DOHH2 (cell line): ENCODE results near the gene MRPS18A.

Experiments used
- H3F3A ChIP-seq: fragments of 200-600 bp; sonication (generic), shearing (Covaris generic); 2 replicates; pipeline ENCODE4 v1.6.0; 2016; ENCODE audit warnings: antibody characterized with exemption, mild to moderate bottlenecking; ENCODE audit not compliant: control insufficient read depth, insufficient read depth
- H3K27ac ChIP-seq: fragments of 200-600 bp; sonication (generic); 2 replicates; pipeline ENCODE4 v1.5.1; 2014; ENCODE audit warnings: low read depth, mild to moderate bottlenecking, low read length, moderate library complexity
- H3K27me3 ChIP-seq: fragments of 200-600 bp; sonication (generic); 2 replicates; pipeline ENCODE4 v1.6.1; 2014; ENCODE audit warnings: mild to moderate bottlenecking, low read length, mixed read lengths; ENCODE audit not compliant: control insufficient read depth
- H3K36me3 ChIP-seq: fragments of 200-600 bp; sonication (generic); 2 replicates; pipeline ENCODE4 v1.6.1; 2014; ENCODE audit warnings: mild to moderate bottlenecking, low read length, moderate library complexity, mixed read lengths; ENCODE audit not compliant: control insufficient read depth
- H3K4me1 ChIP-seq: fragments of 200-600 bp; sonication (generic); 2 replicates; pipeline ENCODE4 v1.6.1; 2014; ENCODE audit warnings: mild to moderate bottlenecking, low read length, mixed read lengths; ENCODE audit not compliant: control insufficient read depth
- H3K4me2 ChIP-seq: fragments of 200-600 bp; sonication (generic); 2 replicates; pipeline ENCODE4 v1.6.0; 2014; ENCODE audit warnings: mild to moderate bottlenecking, low read length, moderate library complexity
- H3K4me3 ChIP-seq: fragments of 200-600 bp; sonication (generic); 2 replicates; pipeline ENCODE4 v1.5.1; 2014; ENCODE audit warnings: mild to moderate bottlenecking, low read length, mixed read lengths
- H3K79me2 ChIP-seq: fragments of 200-600 bp; sonication (generic); 2 replicates; pipeline ENCODE4 v1.6.1; 2014; ENCODE audit warnings: mild to moderate bottlenecking, low read length, mixed read lengths; ENCODE audit not compliant: control insufficient read depth
- H3K9me2 ChIP-seq: fragments of 200-600 bp; sonication (generic); replicated peaks from 2 replicates; pipeline ENCODE4 v1.6.1; 2014; ENCODE audit warnings: mild to moderate bottlenecking, low read length, mixed read lengths; ENCODE audit not compliant: control insufficient read depth
- H3K9me3 ChIP-seq: fragments of 200-600 bp; sonication (generic); 2 replicates; pipeline ENCODE4 v1.6.1; 2014; ENCODE audit warnings: antibody characterized with exemption, low read length, mixed read lengths; ENCODE audit not compliant: control insufficient read depth, insufficient read depth
- H4K20me1 ChIP-seq: fragments of 200-600 bp; sonication (generic); 2 replicates; pipeline ENCODE4 v1.6.0; 2014; ENCODE audit warnings: low read depth, mild to moderate bottlenecking, antibody characterized with exemption, low read length, moderate library complexity; ENCODE audit not compliant: control insufficient read depth, insufficient read depth
- EZH2phosphoT487 ChIP-seq: fragments of 200-600 bp; sonication (generic); IDR thresholded peaks from 2 replicates; pipeline ENCODE4 v1.6.1; 2017; ENCODE audit warnings: borderline replicate concordance, mild to moderate bottlenecking, antibody characterized with exemption, low read length, moderate library complexity, mixed read lengths
- TF ChIP-seq, protein P1 (sequence below): fragments of 200-600 bp; sonication (generic); IDR thresholded peaks from one replicate; pipeline ENCODE4 v1.5.1; 2014; ENCODE audit warnings: antibody characterized with exemption, mild to moderate bottlenecking, low read depth, low read length; ENCODE audit not compliant: poor library complexity, severe bottlenecking

The MRPS18A gene

DNA sequence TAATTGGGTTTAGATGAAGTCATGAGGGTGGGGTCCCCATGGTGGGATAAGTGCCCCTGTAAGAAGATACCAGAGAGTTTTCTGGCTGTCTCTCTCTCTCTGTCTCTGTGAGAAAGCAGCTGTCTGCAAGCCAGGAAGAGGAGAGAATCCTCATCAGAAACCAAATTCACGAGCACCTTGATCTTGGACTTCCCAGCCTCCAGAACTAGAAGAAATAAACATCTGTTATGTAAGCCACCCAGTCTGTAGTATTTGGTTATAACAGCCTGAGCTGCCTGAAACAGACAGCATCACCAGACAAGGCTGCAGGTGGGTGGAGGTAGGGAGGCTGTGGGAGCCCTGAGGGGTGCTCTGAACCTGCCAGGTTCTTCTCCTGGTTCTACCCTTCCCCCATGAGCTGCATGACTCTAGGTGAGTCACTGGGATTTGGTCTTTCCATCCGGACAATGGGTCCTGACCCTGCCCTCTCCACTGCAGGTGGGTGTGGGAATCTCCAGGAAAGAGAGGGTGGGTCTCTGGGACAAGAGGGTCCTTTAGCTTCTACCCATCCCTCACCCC is 48.1 kb upstream of the MRPS18A start:
- H3K79me2 ChIP-seq = no peaks in the 10 kb centered on the region
- H4K20me1 ChIP-seq = no peaks in the 10 kb centered on the region
- H3K27me3 ChIP-seq = no peaks in the 10 kb centered on the region
- H3K9me2 ChIP-seq = no peaks in the 10 kb centered on the region
- H3K4me2 ChIP-seq = no peak overlapping the region
- peaks cover 8% of the 10 kb centered on the region for H3K9me3 ChIP-seq
- peaks cover 3% of the 10 kb centered on the region; the same call in 1 of the 2 replicates for H3F3A ChIP-seq
- TF ChIP-seq EZH2phosphoT487 = no peak
- TF ChIP-seq, protein P1, sequence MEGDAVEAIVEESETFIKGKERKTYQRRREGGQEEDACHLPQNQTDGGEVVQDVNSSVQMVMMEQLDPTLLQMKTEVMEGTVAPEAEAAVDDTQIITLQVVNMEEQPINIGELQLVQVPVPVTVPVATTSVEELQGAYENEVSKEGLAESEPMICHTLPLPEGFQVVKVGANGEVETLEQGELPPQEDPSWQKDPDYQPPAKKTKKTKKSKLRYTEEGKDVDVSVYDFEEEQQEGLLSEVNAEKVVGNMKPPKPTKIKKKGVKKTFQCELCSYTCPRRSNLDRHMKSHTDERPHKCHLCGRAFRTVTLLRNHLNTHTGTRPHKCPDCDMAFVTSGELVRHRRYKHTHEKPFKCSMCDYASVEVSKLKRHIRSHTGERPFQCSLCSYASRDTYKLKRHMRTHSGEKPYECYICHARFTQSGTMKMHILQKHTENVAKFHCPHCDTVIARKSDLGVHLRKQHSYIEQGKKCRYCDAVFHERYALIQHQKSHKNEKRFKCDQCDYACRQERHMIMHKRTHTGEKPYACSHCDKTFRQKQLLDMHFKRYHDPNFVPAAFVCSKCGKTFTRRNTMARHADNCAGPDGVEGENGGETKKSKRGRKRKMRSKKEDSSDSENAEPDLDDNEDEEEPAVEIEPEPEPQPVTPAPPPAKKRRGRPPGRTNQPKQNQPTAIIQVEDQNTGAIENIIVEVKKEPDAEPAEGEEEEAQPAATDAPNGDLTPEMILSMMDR = no peak
- H3K36me3 ChIP-seq = no peaks in the 10 kb centered on the region
- H3K4me1 ChIP-seq = peaks cover 21% of the 10 kb centered on the region
- H3K4me3 ChIP-seq = no peak overlapping the region
- no peak overlapping the region for H3K27ac ChIP-seq

DNA sequence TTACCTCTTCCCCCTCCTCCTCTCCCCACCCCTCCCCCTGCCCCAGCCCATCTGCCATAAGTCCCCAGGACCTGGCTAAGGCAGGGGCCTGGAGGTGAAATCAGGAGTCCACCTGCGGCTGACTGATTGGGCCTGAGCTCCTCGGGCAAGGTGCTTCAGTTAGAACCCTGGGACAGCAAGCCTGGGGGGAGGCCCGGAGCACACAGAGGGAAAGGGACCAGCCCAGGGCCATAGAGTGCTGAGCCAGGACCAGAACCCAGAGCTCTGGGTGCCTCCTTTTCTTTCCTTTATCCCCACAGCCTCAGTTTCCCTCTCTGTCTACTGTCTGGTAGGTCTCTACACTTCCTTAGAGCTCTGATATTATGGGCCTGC is 46.7 kb upstream of the MRPS18A start:
- no peak for TF ChIP-seq EZH2phosphoT487
- TF ChIP-seq, protein P1 = no peak
- Histone ChIP-seq H3K4me2 (peak overlapping the region; percentile 41), H3K79me2 (no peaks in the 10 kb centered on the region), H3F3A (peaks cover 3% of the 10 kb centered on the region; the same call in 1 of the 2 replicates), H3K4me1 (peaks cover 21% of the 10 kb centered on the region), H3K27ac (no peak overlapping the region), H3K9me3 (peaks cover 8% of the 10 kb centered on the region), H3K9me2 (no peaks in the 10 kb centered on the region), H3K4me3 (peak overlapping the region; percentile 11), H4K20me1 (no peaks in the 10 kb centered on the region), H3K36me3 (no peaks in the 10 kb centered on the region), H3K27me3 (no peaks in the 10 kb centered on the region)

DNA sequence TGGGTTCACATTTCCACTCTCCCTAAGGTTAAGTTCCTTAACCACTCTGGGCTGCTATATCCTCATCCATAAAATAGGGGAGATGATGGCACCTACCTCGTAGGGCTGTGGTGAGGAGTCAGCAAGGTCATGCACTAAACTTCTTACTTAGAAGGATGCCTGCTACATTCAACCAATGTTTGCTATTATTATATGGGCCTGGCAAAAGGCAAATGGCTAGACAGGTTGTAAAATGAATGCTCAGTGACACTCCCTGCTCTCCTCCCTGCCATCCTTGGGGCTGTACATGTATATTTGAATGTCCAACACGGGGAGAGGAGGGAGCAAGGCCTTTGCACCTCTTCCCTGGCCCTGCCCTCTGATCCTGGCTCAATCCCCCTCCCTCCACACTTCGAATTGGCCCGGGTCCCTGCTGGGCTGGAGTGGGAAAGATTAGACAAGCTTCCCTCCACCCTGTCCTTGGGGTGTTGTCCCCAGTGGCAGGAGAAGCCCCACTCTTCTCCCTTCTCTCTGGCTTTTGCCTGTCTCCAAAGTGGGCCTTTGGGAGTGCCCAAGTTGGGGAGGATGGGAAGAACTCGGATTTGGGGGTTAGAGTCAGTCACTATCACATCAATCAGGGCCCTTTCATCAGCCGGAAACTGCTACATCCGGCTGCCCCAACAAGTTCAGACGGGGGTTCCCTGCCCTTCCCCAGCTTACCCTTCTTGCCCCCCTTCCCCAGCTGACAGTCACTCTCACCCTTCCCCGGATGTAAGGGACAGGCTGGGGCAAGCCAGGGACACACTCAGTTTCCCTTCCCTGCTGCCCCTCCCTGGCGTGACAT is 46.1 kb upstream of the MRPS18A start:
- H3K4me1 ChIP-seq = peaks cover 21% of the 10 kb centered on the region
- peaks cover 12% of the 10 kb centered on the region for H3K9me3 ChIP-seq
- H4K20me1 ChIP-seq = no peaks in the 10 kb centered on the region
- peaks cover 3% of the 10 kb centered on the region; the same call in 1 of the 2 replicates for H3F3A ChIP-seq
- H3K27me3 ChIP-seq = no peaks in the 10 kb centered on the region
- H3K79me2 ChIP-seq = no peaks in the 10 kb centered on the region
- no peaks in the 10 kb centered on the region for H3K36me3 ChIP-seq
- TF ChIP-seq, protein P1 = no peak
- no peak for TF ChIP-seq EZH2phosphoT487
- H3K4me2 ChIP-seq = peak overlapping the region; percentile 41
- peak overlapping the region; percentile 19; the same call in 1 of the 2 replicates for H3K27ac ChIP-seq
- peak overlapping the region; percentile 11; the same call in 1 of the 2 replicates for H3K4me3 ChIP-seq
- H3K9me2 ChIP-seq = no peaks in the 10 kb centered on the region
